Effector memory CD4-positive, alpha-beta T cell (primary cell): Measurements from ENCODE around the gene CRTAC1.

Experiments used
- DNase-seq, 3 donors: peaks; one replicate each; pipeline ENCODE4 v3.0.0-alpha.2; 2020
- H3K27ac ChIP-seq: 2 replicates; pipeline ENCODE4 v1.7.0; 2013; ENCODE audit warnings: mild to moderate bottlenecking, low read length, moderate library complexity; ENCODE audit not compliant: insufficient read depth, poor library complexity, severe bottlenecking
- H3K27me3 ChIP-seq: replicated peaks from 2 replicates; pipeline ENCODE4 v1.7.0; 2013; ENCODE audit warnings: mild to moderate bottlenecking, low read length; ENCODE audit not compliant: insufficient read depth, control insufficient read depth, poor library complexity, severe bottlenecking
- H3K36me3 ChIP-seq: 2 replicates; pipeline ENCODE4 v1.7.0; 2013; ENCODE audit warnings: mild to moderate bottlenecking, low read length, moderate library complexity; ENCODE audit not compliant: control insufficient read depth, insufficient read depth
- H3K4me1 ChIP-seq: 2 replicates; pipeline ENCODE4 v1.7.0; 2013; ENCODE audit warnings: low read length, mild to moderate bottlenecking; ENCODE audit not compliant: control insufficient read depth, insufficient read depth, poor library complexity, severe bottlenecking
- H3K4me3 ChIP-seq: 2 replicates; pipeline ENCODE4 v1.7.0; 2013; ENCODE audit warnings: low read length, low read depth, mild to moderate bottlenecking; ENCODE audit not compliant: insufficient read depth, poor library complexity, severe bottlenecking
- H3K9me3 ChIP-seq: 2 replicates; pipeline ENCODE4 v1.7.0; 2013; ENCODE audit warnings: mild to moderate bottlenecking, low read length, moderate library complexity; ENCODE audit not compliant: control insufficient read depth

The CRTAC1 gene

DNA sequence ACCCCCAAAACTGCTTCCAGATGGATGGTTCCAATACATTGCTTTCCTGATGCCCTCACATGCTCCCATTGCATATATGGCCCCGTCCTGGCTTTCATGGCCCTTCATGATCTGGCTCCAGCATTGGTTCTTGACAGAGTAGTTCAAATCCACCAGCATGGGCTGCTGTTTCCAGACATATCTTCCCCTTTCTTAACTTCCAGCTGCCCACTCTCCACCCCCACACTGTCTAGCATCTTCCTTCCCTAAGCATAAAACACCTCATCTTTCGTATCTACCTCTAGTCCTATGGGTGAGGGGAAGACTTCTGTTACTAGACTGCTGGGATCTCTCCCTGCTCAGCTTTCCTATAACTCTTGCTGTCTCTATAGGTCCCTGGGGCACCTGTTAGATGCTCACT lies 194.0 kb downstream of the CRTAC1 start:
- H3K4me1 ChIP-seq, result no peaks in the 10 kb centered on the region
- H3K36me3 ChIP-seq, result no peaks in the 10 kb centered on the region
- H3K27me3 ChIP-seq, result no peaks in the 10 kb centered on the region
- no peaks in the 10 kb centered on the region for H3K9me3 ChIP-seq
- no peak for DNase-seq
- no peak overlapping the region for H3K27ac ChIP-seq
- no peak overlapping the region for H3K4me3 ChIP-seq

DNA sequence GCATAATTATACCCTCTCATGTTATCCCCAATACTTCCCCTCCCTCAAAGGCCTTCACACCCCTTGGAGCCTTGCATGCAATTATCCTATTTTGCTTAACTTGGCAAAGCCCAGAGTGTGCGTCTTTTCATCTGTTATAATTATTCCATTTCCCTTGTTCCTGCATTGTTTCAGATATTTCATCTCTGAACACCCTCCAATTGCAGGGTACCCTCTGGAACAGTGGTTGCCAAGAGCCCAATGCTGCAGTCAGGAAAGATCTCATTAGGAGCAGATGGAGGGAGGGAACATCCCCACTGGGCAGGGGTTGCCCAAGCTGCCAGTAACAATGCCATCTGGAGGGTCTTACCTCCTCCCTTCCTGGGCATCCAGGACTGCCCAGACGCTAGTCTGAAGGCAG lies 199.2 kb downstream of the CRTAC1 start:
- no peak overlapping the region for H3K27ac ChIP-seq
- H3K36me3 ChIP-seq, result no peaks in the 10 kb centered on the region
- H3K9me3 ChIP-seq, result no peaks in the 10 kb centered on the region
- no peaks in the 10 kb centered on the region for H3K27me3 ChIP-seq
- H3K4me3 ChIP-seq, result no peak overlapping the region
- H3K4me1 ChIP-seq, result peaks cover 14% of the 10 kb centered on the region
- DNase-seq, result no peak

DNA sequence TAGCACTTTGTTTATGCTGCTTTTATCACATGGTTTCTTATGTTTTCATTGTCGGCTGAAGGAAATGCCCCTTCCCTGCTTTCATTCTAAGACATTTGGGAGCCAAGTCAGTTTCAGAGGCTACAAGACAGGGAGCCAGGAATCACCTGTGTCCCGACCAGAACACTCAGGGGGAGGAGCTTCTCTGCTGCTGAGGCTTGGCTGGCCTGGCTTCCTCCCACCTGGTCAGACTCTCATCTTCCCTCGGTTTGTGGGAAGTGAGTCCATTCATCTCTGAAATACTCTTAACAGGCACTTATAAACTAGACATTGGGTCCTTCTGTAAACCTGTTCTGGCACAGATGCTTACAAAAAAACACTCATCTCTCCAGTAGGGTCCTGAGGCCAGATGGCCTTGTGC lies 200.4 kb downstream of the CRTAC1 start:
- no peaks in the 10 kb centered on the region for H3K9me3 ChIP-seq
- DNase-seq, result no peak
- peaks cover 14% of the 10 kb centered on the region for H3K4me1 ChIP-seq
- no peak overlapping the region for H3K27ac ChIP-seq
- no peaks in the 10 kb centered on the region for H3K36me3 ChIP-seq
- no peaks in the 10 kb centered on the region for H3K27me3 ChIP-seq
- no peak overlapping the region for H3K4me3 ChIP-seq

DNA sequence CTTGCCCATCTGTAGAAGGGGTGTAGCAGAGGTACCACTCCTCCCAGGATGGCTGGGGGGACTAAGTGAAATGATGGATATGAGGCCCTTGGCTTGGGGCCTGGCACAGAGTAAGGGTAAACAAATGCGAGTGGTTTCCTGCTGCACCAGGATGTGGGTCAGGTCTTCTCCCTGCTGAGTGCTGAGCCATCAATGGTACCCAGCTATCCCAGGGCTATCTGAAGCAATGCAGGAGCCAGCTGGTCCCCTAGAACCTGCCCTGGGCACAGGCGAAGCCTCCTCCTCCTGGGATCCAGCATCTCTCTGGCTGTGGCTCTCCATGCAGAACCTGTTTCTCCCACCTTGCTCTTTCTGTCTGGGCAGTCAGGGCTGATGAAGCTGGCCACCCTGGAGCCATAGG lies 201.7 kb downstream of the CRTAC1 start:
- Histone ChIP-seq H3K4me3 (no peak overlapping the region), H3K27ac (no peak overlapping the region), H3K27me3 (no peaks in the 10 kb centered on the region), H3K36me3 (no peaks in the 10 kb centered on the region), H3K9me3 (no peaks in the 10 kb centered on the region), H3K4me1 (peaks cover 14% of the 10 kb centered on the region)
- DNase-seq, result no peak

DNA sequence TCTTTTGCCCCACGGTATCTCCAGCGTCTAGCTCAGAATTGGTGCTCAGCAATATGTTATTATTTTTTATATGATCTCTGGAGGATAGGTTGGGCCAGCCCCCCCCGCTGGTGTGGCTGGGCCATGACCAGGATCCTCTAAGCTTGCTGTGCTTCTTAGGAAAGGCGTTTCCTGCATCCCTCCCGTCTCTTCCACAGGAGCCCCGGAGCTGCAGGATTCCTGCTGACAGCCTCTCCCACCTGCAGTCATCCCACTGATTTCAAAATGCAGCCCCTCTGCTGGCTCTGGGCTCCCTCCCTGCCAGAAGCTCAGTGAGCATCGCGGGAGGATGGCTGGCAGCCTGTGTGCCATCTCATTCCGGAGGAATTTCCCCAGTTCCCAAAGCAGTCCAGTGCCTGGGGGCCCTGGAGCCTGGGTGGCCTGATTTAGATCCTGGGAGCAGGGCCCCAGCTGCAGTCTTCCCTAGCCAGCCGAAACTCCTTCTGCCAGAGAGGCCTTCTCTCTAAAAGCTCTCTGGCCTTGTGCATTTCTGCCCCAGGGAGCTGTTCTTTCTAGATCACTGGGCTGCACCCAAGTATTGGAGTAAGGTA lies 202.6 kb downstream of the CRTAC1 start:
- Histone ChIP-seq H3K9me3 (no peaks in the 10 kb centered on the region), H3K27ac (no peak overlapping the region), H3K36me3 (no peaks in the 10 kb centered on the region), H3K4me1 (peaks cover 14% of the 10 kb centered on the region), H3K4me3 (no peak overlapping the region), H3K27me3 (no peaks in the 10 kb centered on the region)
- DNase-seq, result no peak

DNA sequence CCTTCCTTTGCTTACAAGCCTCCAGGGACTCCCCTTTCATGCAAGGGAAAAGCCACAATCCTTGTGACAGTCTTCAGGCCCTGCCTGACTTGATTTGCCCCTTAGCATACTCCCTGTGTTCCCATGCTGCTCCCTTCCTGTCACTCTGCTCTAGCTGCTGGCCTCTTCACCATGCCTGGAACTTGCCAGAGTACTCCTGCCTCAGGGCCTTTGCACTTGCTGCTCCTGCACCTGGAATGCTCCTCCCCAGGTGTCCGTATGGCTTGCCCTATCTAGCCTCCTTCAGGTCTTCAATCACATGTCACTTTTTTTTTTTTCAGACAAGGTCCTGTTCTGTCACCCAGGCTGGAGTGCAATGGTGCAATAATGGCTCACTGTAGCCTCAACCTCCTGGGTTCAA lies 203.5 kb downstream of the CRTAC1 start:
- peaks cover 14% of the 10 kb centered on the region for H3K4me1 ChIP-seq
- no peak overlapping the region for H3K27ac ChIP-seq
- DNase-seq, result no peak
- H3K4me3 ChIP-seq, result no peak overlapping the region
- no peaks in the 10 kb centered on the region for H3K36me3 ChIP-seq
- no peaks in the 10 kb centered on the region for H3K9me3 ChIP-seq
- no peaks in the 10 kb centered on the region for H3K27me3 ChIP-seq

DNA sequence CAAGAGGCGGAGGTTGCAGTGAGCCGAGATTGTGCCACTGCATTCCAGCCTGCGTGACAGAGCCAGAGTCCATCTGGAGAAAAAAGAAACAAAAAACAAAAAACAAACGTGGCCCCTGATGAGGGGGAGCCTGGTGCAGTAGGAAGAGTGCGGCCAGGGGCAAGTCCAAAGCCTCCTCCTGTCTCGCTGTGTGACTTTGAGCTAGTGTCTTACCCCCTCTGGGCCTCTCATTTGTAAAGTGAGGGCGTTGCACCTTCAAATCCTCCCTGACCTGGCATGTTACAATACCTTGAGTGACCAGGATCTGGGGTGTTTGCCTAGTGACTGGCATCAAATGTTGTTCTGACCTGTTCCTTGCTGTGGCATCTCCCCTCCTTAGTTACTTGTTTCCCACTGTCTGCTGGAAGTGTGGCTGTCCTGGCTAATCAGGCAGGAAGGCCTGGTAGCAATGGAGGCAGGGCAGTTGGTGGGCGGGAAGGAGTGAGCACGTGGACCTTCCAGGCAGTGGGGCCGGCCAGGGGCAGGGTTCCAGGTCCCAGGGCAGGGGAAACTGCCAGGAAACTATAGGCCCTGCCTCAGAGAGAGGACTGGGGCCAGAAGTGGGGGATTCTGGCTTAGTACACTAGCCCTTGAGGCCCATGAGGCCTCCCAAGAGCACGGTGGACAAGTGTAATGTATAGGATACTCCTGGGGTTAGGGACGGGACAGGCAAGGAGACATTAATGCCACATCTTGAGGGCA lies 205.2 kb downstream of the CRTAC1 start:
- Histone ChIP-seq H3K4me3 (no peak overlapping the region), H3K9me3 (no peaks in the 10 kb centered on the region), H3K4me1 (peaks cover 14% of the 10 kb centered on the region), H3K27me3 (no peaks in the 10 kb centered on the region), H3K27ac (no peak overlapping the region), H3K36me3 (no peaks in the 10 kb centered on the region)
- DNase-seq, result no peak

DNA sequence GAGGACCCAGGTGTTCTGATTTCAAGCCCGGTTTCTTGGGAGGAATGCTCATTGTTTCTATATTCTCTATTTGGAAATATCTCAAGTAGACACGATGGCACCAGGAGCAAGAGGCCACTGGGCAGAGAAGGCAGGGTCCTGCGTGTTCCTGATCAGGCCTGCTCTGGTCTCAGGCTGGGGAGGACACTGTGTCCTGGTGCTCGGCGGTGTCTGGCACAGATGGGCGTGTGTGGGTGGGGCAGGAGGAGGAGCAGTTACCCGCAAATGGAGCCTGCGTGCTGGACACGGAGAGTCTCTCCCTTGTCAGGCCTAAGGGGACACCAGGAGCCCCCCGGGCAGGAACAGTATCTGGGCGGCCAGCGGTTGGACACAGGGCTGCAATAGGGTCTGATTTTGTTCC lies 206.7 kb downstream of the CRTAC1 start:
- Histone ChIP-seq H3K27me3 (no peaks in the 10 kb centered on the region), H3K27ac (no peak overlapping the region), H3K9me3 (no peaks in the 10 kb centered on the region), H3K4me1 (peaks cover 6% of the 10 kb centered on the region), H3K4me3 (no peak overlapping the region), H3K36me3 (no peaks in the 10 kb centered on the region)
- no peak for DNase-seq

DNA sequence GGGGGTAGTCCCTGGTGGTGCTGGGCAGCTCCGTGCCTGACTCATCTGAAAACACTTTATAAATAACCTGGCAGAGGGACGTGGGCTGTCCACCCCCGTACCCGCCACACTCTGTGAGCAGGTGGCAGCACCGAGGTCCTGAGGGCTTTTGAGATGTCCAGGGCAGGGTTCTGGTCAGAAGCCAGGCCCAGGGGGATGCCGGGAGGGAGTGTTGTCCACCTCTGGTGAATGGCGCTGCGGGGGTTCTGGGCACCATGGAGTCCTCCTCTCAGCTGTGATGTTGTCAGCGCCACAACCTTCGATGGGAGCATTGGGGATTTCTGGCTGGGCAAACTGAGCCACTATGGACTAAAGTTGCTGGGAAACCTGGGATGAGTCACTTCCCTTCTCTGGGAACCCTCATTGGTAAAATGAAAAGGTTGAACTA lies 208.1 kb downstream of the CRTAC1 start:
- H3K4me1 ChIP-seq, result no peaks in the 10 kb centered on the region
- H3K9me3 ChIP-seq, result no peaks in the 10 kb centered on the region
- H3K27me3 ChIP-seq, result no peaks in the 10 kb centered on the region
- H3K4me3 ChIP-seq, result no peak overlapping the region
- H3K27ac ChIP-seq, result no peak overlapping the region
- no peak for DNase-seq
- no peaks in the 10 kb centered on the region for H3K36me3 ChIP-seq

DNA sequence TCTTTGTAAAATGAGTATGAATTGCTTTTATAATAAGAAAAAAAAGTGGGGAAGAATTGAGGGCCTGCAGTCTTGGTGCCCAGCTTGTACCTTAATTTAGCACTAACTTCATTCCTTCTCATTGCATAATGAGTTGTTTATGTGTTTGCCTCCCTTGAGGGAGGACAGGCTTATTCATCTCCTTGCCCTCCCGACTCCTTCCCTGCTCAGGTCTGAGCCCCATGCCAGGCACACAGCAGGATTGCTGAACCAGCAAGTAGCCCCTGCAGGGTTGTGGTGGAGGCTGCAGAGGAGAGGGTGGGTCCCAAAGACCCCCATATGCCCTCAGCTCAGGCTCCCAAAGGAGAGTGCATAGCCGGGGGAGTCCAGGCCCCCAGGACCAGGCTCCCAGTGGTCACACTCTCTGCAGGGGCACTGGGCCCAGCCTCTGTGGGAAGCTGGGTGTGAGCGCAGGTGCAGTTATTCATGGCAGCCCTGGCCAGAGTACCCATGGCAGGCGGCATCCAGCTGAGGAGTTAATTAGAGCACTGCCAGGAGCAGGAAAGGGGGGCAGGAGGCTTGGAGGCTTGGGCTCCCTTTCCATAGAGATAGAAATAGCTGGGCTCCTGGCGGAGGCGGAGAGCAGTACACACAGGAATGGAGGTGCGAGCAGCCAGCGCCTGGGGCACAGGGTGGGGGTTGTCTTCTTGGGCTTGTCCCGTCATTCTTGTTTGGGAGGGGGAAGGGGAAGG lies 208.9 kb downstream of the CRTAC1 start:
- Histone ChIP-seq H3K27ac (no peak overlapping the region), H3K36me3 (no peaks in the 10 kb centered on the region), H3K27me3 (no peaks in the 10 kb centered on the region), H3K9me3 (no peaks in the 10 kb centered on the region), H3K4me1 (no peaks in the 10 kb centered on the region), H3K4me3 (no peak overlapping the region)
- DNase-seq, result no peak
